ENCODE results near the gene AXDND1.
"Not testable (repeated sequence)": the region's sequence is repeated elsewhere in the genome, so short reads cannot be mapped to it uniquely, and the experiment has no call there.

Gene AXDND1

GRCh38 chr1:179393721-179394120 lies 27.9 kb downstream of the AXDND1 start:
- no peak overlapping the region for H3K4me3 ChIP-seq (ENCODE audit: low read depth, low read length)
- no peak for TF ChIP-seq CTCF (IDR thresholded peaks at IDR 0.05; ENCODE audit: insufficient read depth, low read depth, low read length, missing control alignments)
- no peak for DNase-seq (ENCODE audit: low read depth)

GRCh38 chr1:179399399-179399798 lies 33.6 kb downstream of the AXDND1 start:
- DNase-seq (ENCODE audit: low read depth); H3K4me3 ChIP-seq (ENCODE audit: low read depth, low read length): not testable (repeated sequence)

- not testable (repeated sequence) for H3K4me3 ChIP-seq (ENCODE audit: low read depth, low read length); DNase-seq (ENCODE audit: low read depth)
These were observed 52.0 kb downstream of the AXDND1 start for GRCh38 chr1:179417760-179418159.

GRCh38 chr1:179418706-179419105 lies 52.9 kb downstream of the AXDND1 start:
- H3K4me3 ChIP-seq (ENCODE audit: low read depth, low read length); DNase-seq (ENCODE audit: low read depth): not testable (repeated sequence)

GRCh38 chr1:179424610-179425009 lies 58.8 kb downstream of the AXDND1 start:
- H3K4me3 ChIP-seq (ENCODE audit: low read depth, low read length), result no peak overlapping the region
- no peak for DNase-seq (ENCODE audit: low read depth)
- TF ChIP-seq CTCF (IDR thresholded peaks at IDR 0.05; ENCODE audit: insufficient read depth, low read depth, low read length, missing control alignments), result no peak

GRCh38 chr1:179425186-179425585 lies 59.4 kb downstream of the AXDND1 start:
- DNase-seq (ENCODE audit: low read depth), result no peak
- TF ChIP-seq CTCF (IDR thresholded peaks at IDR 0.05; ENCODE audit: insufficient read depth, low read depth, low read length, missing control alignments), result no peak
- no peak overlapping the region for H3K4me3 ChIP-seq (ENCODE audit: low read depth, low read length)

- no peak for DNase-seq (ENCODE audit: low read depth)
- TF ChIP-seq CTCF (IDR thresholded peaks at IDR 0.05; ENCODE audit: insufficient read depth, low read depth, low read length, missing control alignments), result no peak
- no peak overlapping the region for H3K4me3 ChIP-seq (ENCODE audit: low read depth, low read length)
These were observed 71.4 kb downstream of the AXDND1 start for GRCh38 chr1:179437171-179437570.

GRCh38 chr1:179439646-179440045 lies 73.9 kb downstream of the AXDND1 start:
- H3K4me3 ChIP-seq (ENCODE audit: low read depth, low read length); DNase-seq (ENCODE audit: low read depth): not testable (repeated sequence)

GRCh38 chr1:179440301-179440700 lies 74.5 kb downstream of the AXDND1 start:
- not testable (repeated sequence) for H3K4me3 ChIP-seq (ENCODE audit: low read depth, low read length); DNase-seq (ENCODE audit: low read depth)

- TF ChIP-seq CTCF (IDR thresholded peaks at IDR 0.05; ENCODE audit: insufficient read depth, low read depth, low read length, missing control alignments), result no peak
- no peak overlapping the region for H3K4me3 ChIP-seq (ENCODE audit: low read depth, low read length)
- no peak for DNase-seq (ENCODE audit: low read depth)
These were observed 75.2 kb downstream of the AXDND1 start for GRCh38 chr1:179440971-179441370.
